ENCODE results near the gene ZNF777.

DNA sequence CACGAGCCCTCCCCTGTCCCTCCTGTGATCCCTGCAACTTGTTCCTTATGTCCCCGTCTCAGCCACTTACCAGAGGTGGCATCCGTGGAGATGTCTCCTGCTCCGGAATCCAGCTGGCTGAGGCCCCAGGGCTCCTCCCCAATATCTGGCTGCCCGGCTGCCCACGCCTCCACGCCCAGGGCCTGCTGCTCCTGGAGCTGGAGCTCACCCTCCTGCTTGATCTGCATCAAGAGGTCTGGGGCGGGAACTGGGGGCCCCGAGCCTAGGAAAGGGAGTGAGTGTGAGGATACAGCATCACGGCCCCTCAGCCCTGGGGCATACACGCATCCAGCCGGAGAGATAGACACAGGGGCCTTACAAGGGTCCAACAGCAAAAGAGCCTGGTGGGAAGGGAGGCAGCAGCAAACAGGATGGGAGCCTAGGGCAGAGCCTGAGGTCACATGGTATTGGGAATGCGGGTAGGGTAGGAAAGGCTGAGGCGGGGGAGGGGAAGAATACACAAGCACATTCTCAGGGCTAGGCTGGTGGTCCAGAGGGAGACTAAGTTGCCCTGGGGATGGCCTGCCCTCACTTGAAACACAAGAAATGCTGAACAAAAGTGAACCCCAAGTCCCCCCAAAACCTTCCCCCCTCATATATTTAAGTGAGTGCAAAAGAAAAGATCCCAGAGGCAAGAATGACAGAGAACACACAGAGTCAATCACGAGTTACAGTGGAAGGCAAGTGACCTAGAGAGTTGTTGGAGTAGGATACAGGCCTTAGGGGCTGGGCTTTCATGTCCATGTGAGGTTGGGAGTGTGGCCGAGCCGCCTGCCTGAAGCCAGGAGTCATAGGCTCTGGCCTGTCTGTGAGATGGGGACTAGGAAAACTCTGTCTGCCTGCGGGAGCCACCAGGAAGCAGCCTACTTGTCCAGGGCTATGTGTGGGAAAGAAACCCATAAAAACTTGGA lies 16.9 kb upstream of the ZNF777 start:
- no peak for TF ChIP-seq EZH2 (IDR thresholded peaks at IDR 0.05; ENCODE audit: insufficient read depth, low read length)
- TF ChIP-seq, protein P1, sequence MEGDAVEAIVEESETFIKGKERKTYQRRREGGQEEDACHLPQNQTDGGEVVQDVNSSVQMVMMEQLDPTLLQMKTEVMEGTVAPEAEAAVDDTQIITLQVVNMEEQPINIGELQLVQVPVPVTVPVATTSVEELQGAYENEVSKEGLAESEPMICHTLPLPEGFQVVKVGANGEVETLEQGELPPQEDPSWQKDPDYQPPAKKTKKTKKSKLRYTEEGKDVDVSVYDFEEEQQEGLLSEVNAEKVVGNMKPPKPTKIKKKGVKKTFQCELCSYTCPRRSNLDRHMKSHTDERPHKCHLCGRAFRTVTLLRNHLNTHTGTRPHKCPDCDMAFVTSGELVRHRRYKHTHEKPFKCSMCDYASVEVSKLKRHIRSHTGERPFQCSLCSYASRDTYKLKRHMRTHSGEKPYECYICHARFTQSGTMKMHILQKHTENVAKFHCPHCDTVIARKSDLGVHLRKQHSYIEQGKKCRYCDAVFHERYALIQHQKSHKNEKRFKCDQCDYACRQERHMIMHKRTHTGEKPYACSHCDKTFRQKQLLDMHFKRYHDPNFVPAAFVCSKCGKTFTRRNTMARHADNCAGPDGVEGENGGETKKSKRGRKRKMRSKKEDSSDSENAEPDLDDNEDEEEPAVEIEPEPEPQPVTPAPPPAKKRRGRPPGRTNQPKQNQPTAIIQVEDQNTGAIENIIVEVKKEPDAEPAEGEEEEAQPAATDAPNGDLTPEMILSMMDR (IDR thresholded peaks at IDR 0.05; ENCODE audit: insufficient read depth, low read depth, low read length) = no peak
